Stimulated activated CD8-positive, alpha-beta memory T cell treated with anti-CD3 and anti-CD28 coated beads, Interleukin-2, amount 100 ng/mL, for 48 hours (primary cell): ENCODE results near the gene RPL31.

Experiments used
- DNase-seq, 2 donors: peaks; one replicate each; pipeline ENCODE4 v3.0.0-alpha.2; 2020; ENCODE audit warnings: low read depth in 2 of 2

The RPL31 gene

GRCh38 chr2:100993294-100993693, 8.8 kb upstream of the RPL31 start:
- DNase-seq = no peak

- no peak for DNase-seq
Observed at GRCh38 chr2:100995309-100996075, 6.6 kb upstream of the RPL31 start.

- DNase-seq = no peak
Observed at GRCh38 chr2:100997509-100998234, 4.4 kb upstream of the RPL31 start.

- DNase-seq = no peak
Observed at GRCh38 chr2:100998235-100998573, 3.9 kb upstream of the RPL31 start.

GRCh38 chr2:100999995-101000394, 2.1 kb upstream of the RPL31 start:
- DNase-seq = no peak

- no peak for DNase-seq
Observed at GRCh38 chr2:101002562-101003277, 631 bp downstream of the RPL31 start.

- no peak for DNase-seq
Observed at GRCh38 chr2:101003278-101003775, 1.2 kb downstream of the RPL31 start.

- no peak for DNase-seq
Observed at GRCh38 chr2:101004620-101005325, 2.7 kb downstream of the RPL31 start.

- DNase-seq = no peak
Observed at GRCh38 chr2:101006065-101006715, 4.1 kb downstream of the RPL31 start.

- no peak for DNase-seq
Observed at GRCh38 chr2:101007415-101008345, 5.6 kb downstream of the RPL31 start.

GRCh38 chr2:101011152-101011551, 9.1 kb downstream of the RPL31 start:
- no peak for DNase-seq

GRCh38 chr2:101012054-101012705, 10.1 kb downstream of the RPL31 start:
- DNase-seq = no peak

GRCh38 chr2:101012706-101013181, 10.7 kb downstream of the RPL31 start:
- DNase-seq = no peak

GRCh38 chr2:101014264-101014857, 12.3 kb downstream of the RPL31 start:
- no peak for DNase-seq

- DNase-seq = no peak
Observed at GRCh38 chr2:101017371-101017770, 15.3 kb downstream of the RPL31 start.

GRCh38 chr2:101018934-101019333, 16.8 kb downstream of the RPL31 start:
- no peak for DNase-seq

- DNase-seq = no peak
Observed at GRCh38 chr2:101022221-101022620, 20.1 kb downstream of the RPL31 start.

- DNase-seq = no peak
Observed at GRCh38 chr2:101023327-101024107, 21.4 kb downstream of the RPL31 start.
